ENCODE data around the gene GPNMB. TPM values are rescaled to one million over a fixed set of nuclear protein-coding genes. Genes with fewer than 3 reads are reported as not detected.
"Not testable (repeated sequence)": the region's sequence is repeated elsewhere in the genome, so short reads cannot be mapped to it uniquely, and the experiment has no call there.

GPNMB gene
- total RNA-seq (2021) (13.3 and 17.4 TPM in 2 replicates), Bru-seq, nascent RNA (percentile 38 among the genes with signal in this experiment), BruChase-seq, experiment 1, labeled RNA remaining after a 2-hour chase (percentile 35 among the genes with signal in this experiment), BruChase-seq, experiment 2, labeled RNA remaining after a 6-hour chase (percentile 48 among the genes with signal in this experiment)
- long read RNA-seq, transcript GPNMB-203 (4 exons, 1,673 nt), result minor isoform, 7 of 41 reads
- long read RNA-seq, transcript GPNMB-201 (11 exons, 2,862 nt), result minor isoform, 6 of 41 reads
- long read RNA-seq, transcript GPNMB-207 (2 exons, 808 nt), result major isoform, 22 of 41 reads
- long read RNA-seq, partial matches to known transcripts, result 3 of 41 reads
- long read RNA-seq, other reads (novel, unspliced or antisense), result 2 of 41 reads

DNA sequence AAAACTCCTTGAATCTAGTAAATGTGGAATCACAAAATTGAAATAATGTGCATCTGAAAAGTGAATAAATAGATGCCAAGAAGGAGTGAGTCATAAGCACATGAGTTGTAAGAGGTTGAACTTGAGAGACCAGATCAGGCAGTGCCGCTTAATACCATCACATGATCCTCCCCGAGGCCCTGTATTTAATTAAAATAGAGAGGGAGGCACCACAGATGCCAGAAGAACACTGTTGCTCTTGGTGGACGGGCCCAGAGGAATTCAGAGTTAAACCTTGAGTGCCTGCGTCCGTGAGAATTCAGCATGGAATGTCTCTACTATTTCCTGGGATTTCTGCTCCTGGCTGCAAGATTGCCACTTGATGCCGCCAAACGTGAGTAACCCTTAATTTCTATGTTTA is at the start of gene GPNMB:
GPNMB (plus strand) TSS at position 221 of the 400 bp plus-strand sequence; CDS start at position 304, 83 bp downstream.
- Histone ChIP-seq H3K4me2 (peak within 1 kb of the TSS; percentile 57), H3K4me1 (replicated peaks; ENCODE audit: insufficient read depth) (peaks cover 19% of the 10 kb centered on the region), H2AFZ (peak within 1 kb of the TSS; percentile 53), H4K20me1 (ENCODE audit: insufficient read depth) (no peaks in the 10 kb centered on the region), H3F3A (ENCODE audit: insufficient read depth, low read depth) (0 out of 2 replicates have a peak, but pooled peaks cover 6% of the 10 kb centered on the region), H3K36me3 (ENCODE audit: low read depth) (no peaks in the 10 kb centered on the region), H3K27me3 (ENCODE audit: insufficient read depth, low read depth) (0 out of 2 replicates have a peak, but pooled peaks cover 9% of the 10 kb centered on the region), H3K27ac (no peak within 1 kb of the TSS), H3K9me3 (ENCODE audit: insufficient read depth, low read depth) (no peaks in the 10 kb centered on the region), H3K9me2 (ENCODE audit: insufficient read depth) (no peaks in the 10 kb centered on the region), H3K79me2 (ENCODE audit: low read depth) (no peaks in the 10 kb centered on the region), H3K4me3 (peak within 1 kb of the TSS; percentile 3; the same call in 1 of the 2 replicates)
- intact Hi-C loops (cut with micrococcal nuclease; ENCODE audit: unreplicated experiment), result no loop called here
- TF ChIP-seq, protein P1, sequence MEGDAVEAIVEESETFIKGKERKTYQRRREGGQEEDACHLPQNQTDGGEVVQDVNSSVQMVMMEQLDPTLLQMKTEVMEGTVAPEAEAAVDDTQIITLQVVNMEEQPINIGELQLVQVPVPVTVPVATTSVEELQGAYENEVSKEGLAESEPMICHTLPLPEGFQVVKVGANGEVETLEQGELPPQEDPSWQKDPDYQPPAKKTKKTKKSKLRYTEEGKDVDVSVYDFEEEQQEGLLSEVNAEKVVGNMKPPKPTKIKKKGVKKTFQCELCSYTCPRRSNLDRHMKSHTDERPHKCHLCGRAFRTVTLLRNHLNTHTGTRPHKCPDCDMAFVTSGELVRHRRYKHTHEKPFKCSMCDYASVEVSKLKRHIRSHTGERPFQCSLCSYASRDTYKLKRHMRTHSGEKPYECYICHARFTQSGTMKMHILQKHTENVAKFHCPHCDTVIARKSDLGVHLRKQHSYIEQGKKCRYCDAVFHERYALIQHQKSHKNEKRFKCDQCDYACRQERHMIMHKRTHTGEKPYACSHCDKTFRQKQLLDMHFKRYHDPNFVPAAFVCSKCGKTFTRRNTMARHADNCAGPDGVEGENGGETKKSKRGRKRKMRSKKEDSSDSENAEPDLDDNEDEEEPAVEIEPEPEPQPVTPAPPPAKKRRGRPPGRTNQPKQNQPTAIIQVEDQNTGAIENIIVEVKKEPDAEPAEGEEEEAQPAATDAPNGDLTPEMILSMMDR (conservative IDR thresholded peaks at IDR 0.05), result no peak
- no peak for TF ChIP-seq EZH2 (IDR thresholded peaks at IDR 0.05; ENCODE audit: low read depth)
- no TSS peak for BruUV-seq (replicated peaks)
- DNase-seq, result peak; percentile 60 to 77
- POLR2A ChIA-PET (ENCODE audit: unreplicated experiment), result interaction anchor here (0.5 to 0.6 kb wide), 2 partner anchors 36 to 122 kb away, joined by 3 to 5 read pairs; no protein-coding TSS in a partner anchor
- CTCF ChIA-PET, result interaction anchor here (0.6 to 0.9 kb wide), 2 partner anchors 15 to 27 kb away, joined by 3 read pairs; no protein-coding TSS in a partner anchor

DNA sequence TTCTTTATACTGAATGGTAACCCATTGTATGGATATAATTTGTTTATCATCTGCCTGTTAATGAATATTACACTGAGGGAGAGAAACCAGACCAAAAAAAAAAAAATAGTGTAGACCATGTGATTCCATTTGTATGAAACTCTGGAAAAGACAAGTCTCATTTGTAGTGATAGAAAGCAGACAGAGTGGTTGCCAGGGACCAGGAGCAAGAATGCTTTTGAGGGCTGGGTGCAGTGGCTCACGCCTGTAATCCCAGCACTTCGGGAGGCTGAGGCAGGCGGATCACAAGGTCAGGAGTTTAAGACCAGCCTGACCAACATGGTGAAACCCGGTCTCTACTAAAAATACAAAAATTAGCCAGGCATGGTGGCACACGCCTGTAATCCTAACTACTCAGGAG is 48.8 kb upstream of the GPNMB start:
- DNase-seq; H3K9me3 ChIP-seq (ENCODE audit: insufficient read depth, low read depth); H3K27ac ChIP-seq; CTCF ChIA-PET; H3K27me3 ChIP-seq (ENCODE audit: insufficient read depth, low read depth); H3K9me2 ChIP-seq (ENCODE audit: insufficient read depth); H3K79me2 ChIP-seq (ENCODE audit: low read depth); H3K4me1 ChIP-seq (replicated peaks; ENCODE audit: insufficient read depth); POLR2A ChIA-PET (ENCODE audit: unreplicated experiment); H3K4me2 ChIP-seq; BruUV-seq (replicated peaks); H3K4me3 ChIP-seq; H4K20me1 ChIP-seq (ENCODE audit: insufficient read depth); H2AFZ ChIP-seq; intact Hi-C loops (cut with micrococcal nuclease; ENCODE audit: unreplicated experiment): not testable (repeated sequence)
- Histone ChIP-seq H3K36me3 (ENCODE audit: low read depth) (peaks cover 48% of the 10 kb centered on the region), H3F3A (ENCODE audit: insufficient read depth, low read depth) (peaks cover 29% of the 10 kb centered on the region)

DNA sequence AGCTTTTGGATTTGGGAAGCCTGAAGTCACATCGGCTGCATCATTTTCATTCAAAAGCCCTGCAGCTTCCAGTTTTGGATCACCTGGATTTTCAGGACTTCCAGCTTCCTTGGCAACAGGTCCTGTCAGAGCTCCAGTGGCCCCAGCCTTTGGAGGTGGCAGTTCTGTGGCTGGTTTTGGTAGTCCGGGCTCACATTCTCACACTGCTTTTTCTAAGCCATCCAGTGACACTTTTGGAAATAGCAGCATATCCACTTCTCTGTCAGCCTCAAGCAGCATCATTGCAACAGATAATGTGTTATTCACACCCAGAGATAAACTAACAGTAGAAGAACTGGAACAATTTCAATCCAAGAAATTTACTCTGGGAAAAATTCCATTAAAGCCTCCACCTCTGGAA is 46.2 kb upstream of the GPNMB start:
- Histone ChIP-seq H3K36me3 (ENCODE audit: low read depth) (peaks cover 44% of the 10 kb centered on the region), H3K4me2 (no peak overlapping the region), H3K27ac (no peak overlapping the region), H3K79me2 (ENCODE audit: low read depth) (no peaks in the 10 kb centered on the region), H2AFZ (no peak overlapping the region), H3K4me1 (replicated peaks; ENCODE audit: insufficient read depth) (no peaks in the 10 kb centered on the region), H3K4me3 (no peak overlapping the region), H3F3A (ENCODE audit: insufficient read depth, low read depth) (peaks cover 32% of the 10 kb centered on the region), H3K9me3 (ENCODE audit: insufficient read depth, low read depth) (no peaks in the 10 kb centered on the region), H3K27me3 (ENCODE audit: insufficient read depth, low read depth) (no peaks in the 10 kb centered on the region), H4K20me1 (ENCODE audit: insufficient read depth) (no peaks in the 10 kb centered on the region), H3K9me2 (ENCODE audit: insufficient read depth) (no peaks in the 10 kb centered on the region)
- ChIA-PET CTCF (no interaction called here), POLR2A (ENCODE audit: unreplicated experiment) (no interaction called here)
- intact Hi-C loops (cut with micrococcal nuclease; ENCODE audit: unreplicated experiment), result no loop called here
- BruUV-seq (replicated peaks), result no TSS peak
- TF ChIP-seq, protein P1 (conservative IDR thresholded peaks at IDR 0.05), result no peak
- no peak for TF ChIP-seq EZH2 (IDR thresholded peaks at IDR 0.05; ENCODE audit: low read depth)
- no peak for DNase-seq
